HCT116 (cell line): Measurements from ENCODE around the gene SFT2D2. TPM values are rescaled to one million over a fixed set of nuclear protein-coding genes. Genes with fewer than 3 reads are reported as not detected.

Source experiments
- ATAC-seq: fragments of 200-7000 bp; cut with Tn5 transposase; 2 replicates; pipeline ENCODE4 v1.9.1; 2020; ENCODE audit warnings: mild to moderate bottlenecking, moderate library complexity
- BruUV-seq: library from RNA; stranded (reverse); fragments of 400-500 nt; replicated peaks from 2 replicates; lab custom pipeline; 2021; lab: Mats Ljungman, UMichigan
- CTCF ChIA-PET: fragments of 300-600 bp; sonication (Branson Sonifier 250); formaldehyde crosslinking; loops from one replicate; lab custom pipeline; 2021; ENCODE audit warnings: antibody characterized with exemption; lab: Charles Lee
- POLR2A ChIA-PET: fragments of 300-600, 350-600 bp; sonication (Branson Sonifier 250); formaldehyde crosslinking; loops from one replicate; lab custom pipeline; 2021; ENCODE audit warnings: antibody characterized with exemption; lab: Charles Lee
- RAD21 ChIA-PET, 2 experiments: fragments of 300-600 bp; sonication (Branson Sonifier 250); formaldehyde crosslinking; loops; one replicate each; lab custom pipeline; 2023; ENCODE audit warnings: low total read pairs in 2 of 2; ENCODE audit not compliant: uncharacterized antibody in 2 of 2, unreplicated experiment in 2 of 2, low non-redundant PET in 1 of 2; lab: Charles Lee
- DNase-seq: peaks from one replicate; pipeline ENCODE4 v3.0.0-alpha.2; 2010; ENCODE audit warnings: low read depth, low spot score
- H2AFZ ChIP-seq: fragments of 200-600 bp; shearing (Covaris generic), sonication (generic); 2 replicates; pipeline ENCODE4 v1.6.1; 2017; ENCODE audit warnings: low read depth, mixed run types, mixed read lengths, antibody characterized with exemption, low read length; ENCODE audit not compliant: poor library complexity, severe bottlenecking
- H3K27ac ChIP-seq: 2 replicates; pipeline ENCODE4 v1.5.1; 2012; ENCODE audit warnings: low read depth, low read length
- H3K27me3 ChIP-seq: fragments of 200-600 bp; sonication (generic); 2 replicates; pipeline ENCODE4 v1.6.1; 2016; ENCODE audit warnings: mixed run types, low read length, mixed read lengths; ENCODE audit not compliant: insufficient read depth
- H3K36me3 ChIP-seq, 2 experiments: fragments of 200-500 bp in 1 of 2; fragments of 200-600 bp in 1 of 2; sonication (Bioruptor generic) in 1 of 2; sonication (generic) in 1 of 2; 2 replicates each; pipeline versions ENCODE4 v1.5.1 to v1.6.1; 2014 to 2016; ENCODE audit warnings: low read length in 2 of 2, inconsistent platforms in 1 of 2, mixed read lengths in 1 of 2, mixed run types in 1 of 2; ENCODE audit not compliant: insufficient read depth in 2 of 2, control insufficient read depth in 1 of 2
- H3K4me1 ChIP-seq, 2 experiments: fragments of 200-600 bp in 1 of 2; sonication (generic) in 1 of 2; 2 replicates each; pipeline versions ENCODE4 v1.5.1 to v1.6.1; 2012 to 2017; ENCODE audit warnings: low read length in 2 of 2, inconsistent platforms in 1 of 2, mild to moderate bottlenecking in 1 of 2, mixed read lengths in 1 of 2, mixed run types in 1 of 2, moderate library complexity in 1 of 2; ENCODE audit not compliant: insufficient read depth in 2 of 2, control insufficient read depth in 1 of 2
- H3K4me2 ChIP-seq: fragments of 200-600 bp; sonication (generic); 2 replicates; pipeline ENCODE4 v1.6.1; 2017; ENCODE audit warnings: mixed run types, low read length, mixed read lengths
- H3K4me3 ChIP-seq, 2 experiments: fragments of 200-600 bp in 1 of 2; sonication (generic) in 1 of 2; replicated peaks in 1 of 2; 2 replicates each; pipeline ENCODE4 v1.5.1; 2011 to 2016; ENCODE audit warnings: low read length in 2 of 2, control low read depth in 1 of 2, low read depth in 1 of 2, mild to moderate bottlenecking in 1 of 2, mixed read lengths in 1 of 2, mixed run types in 1 of 2
- H3K79me2 ChIP-seq: fragments of 200-600 bp; sonication (generic); 2 replicates; pipeline ENCODE4 v1.6.1; 2017; ENCODE audit warnings: mild to moderate bottlenecking, mixed run types, low read length, moderate library complexity, mixed read lengths; ENCODE audit not compliant: insufficient read depth
- H3K9ac ChIP-seq: fragments of 200-600 bp; sonication (generic); 2 replicates; pipeline ENCODE4 v1.6.1; 2016; ENCODE audit warnings: low read length, mixed read lengths
- H3K9me2 ChIP-seq: fragments of 200-600 bp; sonication (generic), shearing (Covaris generic); 2 replicates; pipeline ENCODE4 v1.6.1; 2017; ENCODE audit warnings: mixed run types, mild to moderate bottlenecking, moderate library complexity; ENCODE audit not compliant: insufficient read depth
- H3K9me3 ChIP-seq, 2 experiments: fragments of 200-500 bp in 1 of 2; fragments of 200-600 bp in 1 of 2; sonication (Bioruptor generic) in 1 of 2; sonication (generic) in 1 of 2; 2 replicates each; pipeline ENCODE4 v1.6.1; 2014 to 2017; ENCODE audit warnings: low read length in 2 of 2, mixed read lengths in 2 of 2, inconsistent platforms in 1 of 2, low read depth in 1 of 2, mild to moderate bottlenecking in 1 of 2, mixed run types in 1 of 2, moderate library complexity in 1 of 2; ENCODE audit not compliant: control insufficient read depth in 1 of 2, insufficient read depth in 1 of 2
- H4K20me1 ChIP-seq: fragments of 200-600 bp; sonication (generic), shearing (Covaris generic); 2 replicates; pipeline ENCODE4 v1.6.1; 2017; ENCODE audit warnings: mixed run types, mild to moderate bottlenecking, moderate library complexity; ENCODE audit not compliant: insufficient read depth
- EGR1 ChIP-seq: IDR thresholded peaks from 2 replicates; pipeline ENCODE4 v1.6.1; 2012; ENCODE audit warnings: low read depth
- ELF1 ChIP-seq: IDR thresholded peaks from 2 replicates; pipeline ENCODE4 v1.6.1; 2012; ENCODE audit warnings: low read depth, borderline replicate concordance
- EZH2 ChIP-seq: fragments of 200-600 bp; sonication (generic); IDR thresholded peaks from 2 replicates; pipeline ENCODE4 v1.6.1; 2017; ENCODE audit warnings: antibody characterized with exemption, mixed run types
- ZNF274 ChIP-seq: fragments of 200-500 bp; sonication (Bioruptor generic); IDR thresholded peaks from 2 replicates; pipeline ENCODE4 v1.6.1; 2014; ENCODE audit warnings: mild to moderate bottlenecking, low read depth, low read length, inconsistent platforms
- intact Hi-C: fragments of 100-400 bp; cut with micrococcal nuclease; formaldehyde crosslinking; loops from 2 replicates; pipeline ENCODE4 v1.10.0; 2022
- total RNA-seq: library from RNA; stranded (reverse); gene quantifications from one replicate; pipeline ENCODE4 v1.2.1, GENCODE V29; 2021; ENCODE audit not compliant: unreplicated experiment
- TF ChIP-seq, protein P1 (sequence below): IDR thresholded peaks from 2 replicates; pipeline ENCODE4 v1.6.1; 2012; ENCODE audit warnings: low read depth
- TF ChIP-seq, protein P2 (sequence below): IDR thresholded peaks from 2 replicates; pipeline ENCODE4 v1.6.1; 2012

SFT2D2 gene
- total RNA-seq, 1 experiment from 2014 or later, result 57.5 TPM

DNA sequence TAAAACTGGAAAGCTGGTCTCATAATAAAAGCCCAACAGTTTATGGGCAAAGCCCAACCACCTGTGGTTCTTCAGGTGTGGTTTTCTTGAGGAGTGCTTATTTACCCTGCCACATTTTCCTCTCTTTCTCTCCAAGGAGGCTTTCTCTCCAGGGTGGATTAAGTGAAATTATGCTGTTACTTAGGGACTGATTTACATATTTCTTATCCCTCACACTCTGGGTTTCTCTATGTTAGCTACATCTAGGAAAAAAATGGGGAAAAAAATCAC lies 59.7 kb downstream of the SFT2D2 start:
- CTCF ChIA-PET, result interaction anchor here (0.9 kb wide), 1 partner anchor 57 kb away, joined by 4 read pairs; no protein-coding TSS in a partner anchor
- Histone ChIP-seq H3K79me2 (no peaks in the 10 kb centered on the region), H3K36me3 (no peaks in the 10 kb centered on the region), H4K20me1 (no peaks in the 10 kb centered on the region), H3K9me3 (no peaks in the 10 kb centered on the region)
- ATAC-seq (peak; percentile 65), DNase-seq (no peak)
- TF ChIP-seq, protein P1, sequence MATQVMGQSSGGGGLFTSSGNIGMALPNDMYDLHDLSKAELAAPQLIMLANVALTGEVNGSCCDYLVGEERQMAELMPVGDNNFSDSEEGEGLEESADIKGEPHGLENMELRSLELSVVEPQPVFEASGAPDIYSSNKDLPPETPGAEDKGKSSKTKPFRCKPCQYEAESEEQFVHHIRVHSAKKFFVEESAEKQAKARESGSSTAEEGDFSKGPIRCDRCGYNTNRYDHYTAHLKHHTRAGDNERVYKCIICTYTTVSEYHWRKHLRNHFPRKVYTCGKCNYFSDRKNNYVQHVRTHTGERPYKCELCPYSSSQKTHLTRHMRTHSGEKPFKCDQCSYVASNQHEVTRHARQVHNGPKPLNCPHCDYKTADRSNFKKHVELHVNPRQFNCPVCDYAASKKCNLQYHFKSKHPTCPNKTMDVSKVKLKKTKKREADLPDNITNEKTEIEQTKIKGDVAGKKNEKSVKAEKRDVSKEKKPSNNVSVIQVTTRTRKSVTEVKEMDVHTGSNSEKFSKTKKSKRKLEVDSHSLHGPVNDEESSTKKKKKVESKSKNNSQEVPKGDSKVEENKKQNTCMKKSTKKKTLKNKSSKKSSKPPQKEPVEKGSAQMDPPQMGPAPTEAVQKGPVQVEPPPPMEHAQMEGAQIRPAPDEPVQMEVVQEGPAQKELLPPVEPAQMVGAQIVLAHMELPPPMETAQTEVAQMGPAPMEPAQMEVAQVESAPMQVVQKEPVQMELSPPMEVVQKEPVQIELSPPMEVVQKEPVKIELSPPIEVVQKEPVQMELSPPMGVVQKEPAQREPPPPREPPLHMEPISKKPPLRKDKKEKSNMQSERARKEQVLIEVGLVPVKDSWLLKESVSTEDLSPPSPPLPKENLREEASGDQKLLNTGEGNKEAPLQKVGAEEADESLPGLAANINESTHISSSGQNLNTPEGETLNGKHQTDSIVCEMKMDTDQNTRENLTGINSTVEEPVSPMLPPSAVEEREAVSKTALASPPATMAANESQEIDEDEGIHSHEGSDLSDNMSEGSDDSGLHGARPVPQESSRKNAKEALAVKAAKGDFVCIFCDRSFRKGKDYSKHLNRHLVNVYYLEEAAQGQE, result no peak
- TF ChIP-seq ZNF274, result no peak
- TF ChIP-seq EGR1, result no peak
- TF ChIP-seq ELF1, result no peak
- TF ChIP-seq, protein P2, sequence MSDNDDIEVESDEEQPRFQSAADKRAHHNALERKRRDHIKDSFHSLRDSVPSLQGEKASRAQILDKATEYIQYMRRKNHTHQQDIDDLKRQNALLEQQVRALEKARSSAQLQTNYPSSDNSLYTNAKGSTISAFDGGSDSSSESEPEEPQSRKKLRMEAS, result no peak
- TF ChIP-seq EZH2, result no peak
- TF ChIP-seq, all 23 proteins: peak for 0
- Histone ChIP-seq H3K4me3 (no peak overlapping the region), H3K27me3 (no peaks in the 10 kb centered on the region), H3K4me1 (peaks cover 27 to 30% of the 10 kb centered on the region in 2 experiments), H3K9me2 (no peaks in the 10 kb centered on the region), H3K9ac (no peak overlapping the region), H3K27ac (peak overlapping the region; percentile 31; the same call in 1 of the 2 replicates), H3K4me2 (peak overlapping the region; percentile 36), H2AFZ (no peak overlapping the region)
- intact Hi-C loops, result no loop called here
- RAD21 ChIA-PET, result no interaction called here
- POLR2A ChIA-PET, result no interaction called here
- BruUV-seq, result no TSS peak
